Adipocyte (in vitro differentiated cells): ENCODE results near the gene ATP1A3.

Source experiments
- DNase-seq: peaks from one replicate; pipeline ENCODE4 v3.0.0-alpha.2; 2015; ENCODE audit warnings: low read depth
- H3K27me3 ChIP-seq: replicated peaks from 2 replicates; pipeline ENCODE4 v1.7.0; 2013; ENCODE audit warnings: mild to moderate bottlenecking, low read length, moderate library complexity; ENCODE audit not compliant: control insufficient read depth, insufficient read depth
- H3K36me3 ChIP-seq: 2 replicates; pipeline ENCODE4 v1.7.0; 2013; ENCODE audit warnings: low read length, mild to moderate bottlenecking, moderate library complexity; ENCODE audit not compliant: control insufficient read depth, insufficient read depth, severe bottlenecking
- H3K4me1 ChIP-seq: 2 replicates; pipeline ENCODE4 v1.7.0; 2013; ENCODE audit warnings: mild to moderate bottlenecking, low read length, moderate library complexity; ENCODE audit not compliant: control insufficient read depth, insufficient read depth
- H3K4me3 ChIP-seq: 2 replicates; pipeline ENCODE4 v1.7.0; 2013; ENCODE audit warnings: mild to moderate bottlenecking, low read length, moderate library complexity
- H3K9ac ChIP-seq: 2 replicates; pipeline ENCODE4 v1.7.0; 2013; ENCODE audit warnings: mild to moderate bottlenecking, low read length, moderate library complexity
- H3K9me3 ChIP-seq: 2 replicates; pipeline ENCODE4 v1.7.0; 2013; ENCODE audit warnings: mild to moderate bottlenecking, low read length, moderate library complexity; ENCODE audit not compliant: control insufficient read depth

Gene ATP1A3

GRCh38 chr19:41930926-41931592, 63.0 kb downstream of the ATP1A3 start:
- peaks cover 9% of the 10 kb centered on the region for H3K4me1 ChIP-seq
- H3K36me3 ChIP-seq, result no peaks in the 10 kb centered on the region
- H3K9me3 ChIP-seq, result no peaks in the 10 kb centered on the region
- peaks cover 54% of the 10 kb centered on the region for H3K27me3 ChIP-seq
- DNase-seq, result peak; percentile 27
- H3K4me3 ChIP-seq, result no peak overlapping the region
- H3K9ac ChIP-seq, result no peak overlapping the region

GRCh38 chr19:41930322-41930722, 63.7 kb downstream of the ATP1A3 start:
- Histone ChIP-seq H3K36me3 (no peaks in the 10 kb centered on the region), H3K9me3 (no peaks in the 10 kb centered on the region), H3K4me3 (no peak overlapping the region), H3K9ac (no peak overlapping the region), H3K27me3 (peaks cover 61% of the 10 kb centered on the region), H3K4me1 (peaks cover 7% of the 10 kb centered on the region)
- no peak for DNase-seq

- H3K27me3 ChIP-seq, result peaks cover 68% of the 10 kb centered on the region
- H3K9me3 ChIP-seq, result no peaks in the 10 kb centered on the region
- no peaks in the 10 kb centered on the region for H3K36me3 ChIP-seq
- no peak overlapping the region for H3K9ac ChIP-seq
- no peak for DNase-seq
- peaks cover 7% of the 10 kb centered on the region for H3K4me1 ChIP-seq
- H3K4me3 ChIP-seq, result no peak overlapping the region
Measured at GRCh38 chr19:41929536-41930071, 64.4 kb downstream of the ATP1A3 start.

DNA sequence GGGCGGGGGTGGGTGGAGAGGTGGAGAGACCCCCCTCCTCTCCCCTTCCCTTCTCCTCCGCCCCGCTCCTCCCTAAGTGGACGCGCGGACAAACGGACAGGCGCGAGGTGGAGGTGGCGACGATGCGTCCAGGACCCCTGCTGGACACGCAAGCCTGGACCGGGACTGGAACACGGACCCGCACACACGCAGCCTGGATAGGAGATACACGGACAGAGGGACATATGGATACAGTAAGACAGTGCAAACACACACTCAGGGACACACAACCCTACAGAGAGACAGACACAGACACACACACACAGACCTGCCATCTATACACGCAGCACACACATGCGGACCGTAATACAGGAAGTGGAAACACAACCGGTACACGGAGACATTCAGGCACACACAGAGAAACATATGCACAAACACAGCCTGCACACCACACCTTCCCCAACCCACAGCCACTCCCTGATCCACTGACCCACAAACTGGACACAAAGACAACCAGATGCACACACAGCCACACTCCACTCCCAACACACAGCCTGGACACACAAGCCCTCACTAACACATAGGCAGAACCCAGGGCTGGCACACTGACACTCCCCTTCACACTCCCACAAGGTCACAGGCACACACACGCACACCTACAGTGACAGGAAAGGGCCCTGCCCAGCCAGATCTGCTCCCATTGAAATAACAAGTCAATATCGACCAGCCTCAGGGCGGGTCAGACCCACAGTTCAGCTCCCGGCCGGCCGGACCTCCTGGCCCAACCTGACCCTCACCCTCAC, 65.1 kb downstream of the ATP1A3 start:
- no peaks in the 10 kb centered on the region for H3K9me3 ChIP-seq
- no peak for DNase-seq
- H3K4me3 ChIP-seq, result no peak overlapping the region
- H3K27me3 ChIP-seq, result peaks cover 70% of the 10 kb centered on the region
- no peak overlapping the region for H3K9ac ChIP-seq
- H3K4me1 ChIP-seq, result peaks cover 7% of the 10 kb centered on the region
- H3K36me3 ChIP-seq, result no peaks in the 10 kb centered on the region

DNA sequence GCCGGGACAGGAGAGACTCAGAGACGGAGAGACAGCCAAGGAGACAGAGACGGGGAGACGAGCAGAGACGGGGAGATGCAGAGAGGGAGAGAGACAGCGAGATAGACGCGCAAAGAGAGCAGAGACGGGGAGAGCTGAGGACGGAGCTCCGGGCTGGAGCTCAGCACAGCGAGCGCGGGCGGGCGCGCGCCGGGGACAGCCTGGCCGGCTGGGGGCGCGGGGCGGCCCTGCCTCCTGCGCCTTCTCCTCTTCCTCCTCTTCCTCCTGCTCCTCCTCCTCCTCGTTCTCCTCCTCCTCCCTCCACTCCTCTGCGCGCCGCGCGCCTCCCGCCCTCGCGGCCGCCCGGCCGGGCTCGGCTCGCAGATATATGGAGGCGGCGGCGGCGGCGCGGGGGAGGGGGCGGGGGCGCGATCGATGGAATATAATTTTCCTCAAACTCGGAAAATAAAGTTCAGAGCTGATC, 65.8 kb downstream of the ATP1A3 start, which contains the start of gene ERFL:
Gene ERFL (minus strand): TSS at position 229 of the 463 bp plus-strand sequence. CDS start 15,530 bp downstream, outside the sequence.
- Histone ChIP-seq H3K27me3 (peaks cover 67% of the 10 kb centered on the region), H3K4me1 (peaks cover 7% of the 10 kb centered on the region), H3K4me3 (peak within 1 kb of the TSS; percentile 73), H3K36me3 (no peaks in the 10 kb centered on the region), H3K9ac (no peak within 1 kb of the TSS), H3K9me3 (no peaks in the 10 kb centered on the region)
- peak; percentile 58 for DNase-seq

GRCh38 chr19:41927497-41928192, 66.4 kb downstream of the ATP1A3 start:
- H3K4me1 ChIP-seq, result peaks cover 2% of the 10 kb centered on the region
- peaks cover 74% of the 10 kb centered on the region for H3K27me3 ChIP-seq
- peak overlapping the region; percentile 73 for H3K4me3 ChIP-seq
- DNase-seq, result no peak
- H3K9me3 ChIP-seq, result no peaks in the 10 kb centered on the region
- H3K9ac ChIP-seq, result no peak overlapping the region
- H3K36me3 ChIP-seq, result no peaks in the 10 kb centered on the region

GRCh38 chr19:41926763-41927496, 67.1 kb downstream of the ATP1A3 start:
- Histone ChIP-seq H3K4me3 (no peak overlapping the region), H3K9me3 (no peaks in the 10 kb centered on the region), H3K36me3 (no peaks in the 10 kb centered on the region), H3K27me3 (peaks cover 74% of the 10 kb centered on the region), H3K9ac (no peak overlapping the region), H3K4me1 (no peaks in the 10 kb centered on the region)
- DNase-seq, result no peak

DNA sequence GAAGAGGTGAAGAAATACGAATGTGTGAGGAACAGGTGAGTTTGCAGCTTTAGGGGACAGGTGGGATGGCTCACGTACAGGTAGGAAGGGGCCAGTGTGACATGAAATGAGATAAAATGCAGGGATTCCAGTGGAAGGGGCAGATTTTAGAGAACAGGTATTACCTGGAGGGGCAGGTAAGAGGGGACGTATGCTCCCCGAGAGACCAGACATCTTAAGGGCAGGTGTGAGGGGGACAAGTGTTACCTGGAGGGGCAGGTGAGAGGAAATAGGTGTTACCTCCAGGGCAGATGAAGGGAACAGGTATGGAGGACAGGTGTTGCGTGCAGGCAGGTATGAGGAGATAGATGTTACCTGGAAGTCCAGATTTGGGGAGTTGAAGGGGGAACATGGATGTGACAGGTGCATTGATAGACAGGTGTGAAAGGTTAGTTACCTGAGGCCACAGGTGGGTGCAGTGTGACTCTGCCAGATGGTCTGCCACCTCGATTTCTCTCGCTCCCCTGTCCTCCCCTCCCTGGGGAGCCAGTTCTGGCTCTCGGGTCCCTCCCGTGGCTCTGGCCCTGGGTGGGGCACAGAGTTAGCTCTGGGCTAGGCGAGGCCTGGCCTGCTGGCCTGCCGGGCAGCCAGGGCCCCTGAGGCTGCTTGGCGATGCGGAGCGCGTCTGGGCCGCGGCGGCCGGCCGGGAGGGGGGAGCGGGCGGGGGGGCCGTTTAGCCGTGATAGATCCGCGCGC, 67.8 kb downstream of the ATP1A3 start:
- Histone ChIP-seq H3K36me3 (no peaks in the 10 kb centered on the region), H3K4me3 (no peak overlapping the region), H3K4me1 (no peaks in the 10 kb centered on the region), H3K9me3 (no peaks in the 10 kb centered on the region), H3K27me3 (peaks cover 68% of the 10 kb centered on the region), H3K9ac (no peak overlapping the region)
- no peak for DNase-seq

GRCh38 chr19:41925208-41926003, 68.6 kb downstream of the ATP1A3 start:
- H3K36me3 ChIP-seq, result no peaks in the 10 kb centered on the region
- no peak overlapping the region for H3K9ac ChIP-seq
- no peak for DNase-seq
- H3K9me3 ChIP-seq, result no peaks in the 10 kb centered on the region
- H3K27me3 ChIP-seq, result peaks cover 60% of the 10 kb centered on the region
- H3K4me3 ChIP-seq, result no peak overlapping the region
- H3K4me1 ChIP-seq, result no peaks in the 10 kb centered on the region
